NCI-H2196 (cell line): Measurements from ENCODE around the gene NHSL1.

Experiments
- DNase-seq: peaks from one replicate; lab custom pipeline; 2025; ENCODE audit not compliant: unreplicated experiment; lab: John Stamatoyannopoulos, UW

NHSL1 gene, protein sequence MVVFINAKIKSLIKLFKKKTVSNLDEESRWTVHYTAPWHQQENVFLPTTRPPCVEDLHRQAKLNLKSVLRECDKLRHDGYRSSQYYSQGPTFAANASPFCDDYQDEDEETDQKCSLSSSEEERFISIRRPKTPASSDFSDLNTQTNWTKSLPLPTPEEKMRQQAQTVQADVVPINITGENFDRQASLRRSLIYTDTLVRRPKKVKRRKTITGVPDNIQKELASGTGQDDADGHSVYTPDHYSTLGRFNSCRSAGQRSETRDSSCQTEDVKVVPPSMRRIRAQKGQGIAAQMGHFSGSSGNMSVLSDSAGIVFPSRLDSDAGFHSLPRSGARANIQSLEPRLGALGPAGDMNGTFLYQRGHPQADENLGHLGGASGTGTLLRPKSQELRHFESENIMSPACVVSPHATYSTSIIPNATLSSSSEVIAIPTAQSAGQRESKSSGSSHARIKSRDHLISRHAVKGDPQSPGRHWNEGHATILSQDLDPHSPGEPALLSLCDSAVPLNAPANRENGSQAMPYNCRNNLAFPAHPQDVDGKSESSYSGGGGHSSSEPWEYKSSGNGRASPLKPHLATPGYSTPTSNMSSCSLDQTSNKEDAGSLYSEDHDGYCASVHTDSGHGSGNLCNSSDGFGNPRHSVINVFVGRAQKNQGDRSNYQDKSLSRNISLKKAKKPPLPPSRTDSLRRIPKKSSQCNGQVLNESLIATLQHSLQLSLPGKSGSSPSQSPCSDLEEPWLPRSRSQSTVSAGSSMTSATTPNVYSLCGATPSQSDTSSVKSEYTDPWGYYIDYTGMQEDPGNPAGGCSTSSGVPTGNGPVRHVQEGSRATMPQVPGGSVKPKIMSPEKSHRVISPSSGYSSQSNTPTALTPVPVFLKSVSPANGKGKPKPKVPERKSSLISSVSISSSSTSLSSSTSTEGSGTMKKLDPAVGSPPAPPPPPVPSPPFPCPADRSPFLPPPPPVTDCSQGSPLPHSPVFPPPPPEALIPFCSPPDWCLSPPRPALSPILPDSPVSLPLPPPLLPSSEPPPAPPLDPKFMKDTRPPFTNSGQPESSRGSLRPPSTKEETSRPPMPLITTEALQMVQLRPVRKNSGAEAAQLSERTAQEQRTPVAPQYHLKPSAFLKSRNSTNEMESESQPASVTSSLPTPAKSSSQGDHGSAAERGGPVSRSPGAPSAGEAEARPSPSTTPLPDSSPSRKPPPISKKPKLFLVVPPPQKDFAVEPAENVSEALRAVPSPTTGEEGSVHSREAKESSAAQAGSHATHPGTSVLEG (N-terminal part only)

DNA sequence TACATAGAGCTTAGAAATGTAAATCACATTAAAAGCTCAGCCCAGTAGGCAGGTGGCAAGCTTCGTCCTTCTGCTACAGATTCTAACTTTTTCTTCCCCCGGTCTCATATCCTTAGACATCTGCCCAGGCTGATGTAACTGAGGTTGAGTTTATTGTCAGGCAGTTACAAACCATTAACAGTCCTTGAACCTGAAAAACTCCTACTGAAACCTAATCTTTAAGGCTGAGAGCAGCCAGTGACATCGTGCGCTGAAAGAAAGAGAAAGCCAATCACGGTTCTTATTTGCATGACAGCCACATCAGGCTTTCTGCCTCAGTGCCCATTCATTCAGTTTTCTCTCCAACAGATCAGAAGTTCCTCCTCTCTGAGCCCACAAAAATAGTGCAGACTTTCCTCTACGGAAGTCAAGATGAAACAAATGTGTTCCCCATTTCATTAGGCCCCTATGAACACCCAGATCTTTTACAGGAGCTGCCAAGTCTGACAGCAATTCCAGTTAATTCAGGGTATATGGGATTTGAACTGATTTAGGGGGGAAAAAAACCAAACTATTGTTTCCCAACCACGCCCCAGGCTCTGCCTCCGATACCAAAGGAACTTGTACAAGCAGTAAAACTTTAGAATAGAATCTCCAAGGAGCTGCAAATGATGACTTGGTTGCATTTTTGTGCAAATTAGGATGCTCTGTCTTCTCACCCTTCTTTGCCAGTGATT lies at the start of gene NHSL1:
Gene NHSL1 (minus strand): TSS at position 192 of the 716 bp plus-strand sequence. CDS start 204 bp downstream, outside the sequence.
- no peak for DNase-seq

DNA sequence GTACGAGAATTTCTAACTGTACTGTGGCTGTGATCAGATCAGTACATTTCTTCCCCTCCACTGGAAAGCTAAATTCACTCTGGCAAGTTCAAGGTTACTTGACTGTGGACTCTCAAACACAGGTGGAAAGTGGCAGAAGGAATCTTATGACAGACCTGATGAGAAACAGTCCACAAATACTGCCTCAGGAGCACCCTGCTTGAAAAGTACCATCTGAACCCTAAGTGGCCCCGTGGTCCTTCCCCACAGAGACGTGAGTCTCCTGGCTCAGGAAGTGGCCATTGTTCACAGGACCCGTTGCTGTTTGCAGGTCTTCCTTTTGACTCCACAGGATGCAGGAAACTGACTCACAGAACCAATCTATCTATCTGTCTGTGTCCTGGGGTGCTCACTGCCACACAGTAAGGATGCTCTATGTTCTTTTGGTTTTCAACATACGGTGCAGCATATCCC lies 47.5 kb upstream of the NHSL1 start:
- no peak for DNase-seq

DNA sequence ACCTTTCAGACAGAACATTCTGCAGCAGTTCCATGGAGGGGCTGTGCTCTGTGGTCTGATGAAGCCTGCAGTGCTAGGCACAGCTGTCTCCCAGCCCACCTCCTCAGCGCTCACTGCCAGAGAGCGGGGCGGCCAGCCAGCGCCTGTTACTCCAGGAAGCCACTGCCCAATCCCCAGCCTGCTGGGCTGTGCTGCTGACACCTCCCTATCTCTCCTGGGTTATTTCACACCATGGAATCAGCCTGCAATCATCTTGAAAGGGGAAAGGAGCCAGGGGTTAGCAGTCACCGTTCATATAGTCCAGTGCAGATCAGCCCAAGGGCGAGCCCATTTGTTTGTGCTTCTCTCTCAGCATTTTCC lies 46.3 kb upstream of the NHSL1 start:
- no peak for DNase-seq

DNA sequence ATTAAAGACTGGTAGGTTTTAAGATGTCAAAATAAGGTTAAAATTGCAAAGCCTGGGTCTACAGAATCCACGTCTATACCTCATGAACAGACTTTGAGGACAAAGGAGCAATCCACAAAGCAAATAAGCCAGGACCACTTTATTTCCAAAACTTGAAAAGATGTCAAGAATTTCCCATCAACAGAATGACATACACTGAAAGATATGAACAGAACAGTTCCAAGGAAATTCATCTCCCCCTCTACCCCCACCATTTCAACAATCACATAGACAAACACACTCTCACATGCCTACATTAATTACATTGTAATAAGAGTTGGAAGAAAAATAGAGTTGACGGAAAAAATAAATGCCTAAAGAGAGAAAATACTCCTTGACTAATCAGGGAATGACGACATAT lies 45.2 kb upstream of the NHSL1 start:
- DNase-seq = no peak

DNA sequence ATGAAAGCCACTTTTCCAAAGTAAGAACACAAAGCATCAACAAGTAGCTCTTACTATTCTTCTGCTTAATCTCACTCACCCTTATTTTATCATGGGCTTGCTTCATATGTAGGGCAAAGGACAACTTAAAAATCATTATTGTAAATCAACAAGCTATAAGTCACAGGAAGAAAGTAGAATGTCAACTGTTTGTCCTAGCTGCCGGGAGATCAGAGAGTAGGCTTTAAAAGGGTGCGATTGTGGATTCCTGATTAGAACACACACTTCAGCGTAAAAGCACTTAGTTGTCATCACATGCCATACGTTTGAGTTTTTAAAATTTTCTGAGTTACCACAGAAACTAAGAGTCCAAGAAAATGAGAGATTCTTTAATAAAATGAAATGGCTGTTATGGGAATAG lies 44.4 kb upstream of the NHSL1 start:
- DNase-seq = no peak

DNA sequence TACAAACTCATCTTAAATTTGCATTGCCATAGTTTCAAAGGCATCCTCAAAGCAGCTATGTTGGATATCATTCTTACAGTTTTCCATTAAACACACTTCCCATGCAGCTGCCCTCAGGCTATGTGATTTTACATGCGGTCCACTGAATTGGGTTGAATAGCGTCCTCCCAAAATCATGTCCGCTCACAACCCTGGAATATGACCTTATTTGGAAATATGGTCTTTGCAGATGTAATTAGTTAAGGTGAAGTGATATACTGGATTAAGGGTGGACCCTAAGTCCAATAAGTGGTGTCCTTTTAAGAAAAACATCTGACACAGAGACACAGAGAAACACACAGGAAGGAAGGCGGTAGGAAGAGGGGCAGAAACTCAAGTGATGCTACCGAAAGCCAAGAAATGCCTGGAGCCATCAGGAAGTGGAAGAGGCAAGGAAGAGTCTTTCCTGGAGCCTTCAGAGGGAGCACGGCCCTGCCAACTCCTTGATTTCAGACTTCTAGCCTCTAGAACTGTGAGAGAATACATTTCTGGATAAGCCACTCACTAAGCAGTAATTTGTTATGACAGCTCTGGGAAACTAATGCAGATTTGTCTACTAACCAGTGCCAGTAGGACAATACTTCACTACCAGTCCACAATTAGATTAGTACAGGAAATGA lies 42.7 kb upstream of the NHSL1 start:
- no peak for DNase-seq

DNA sequence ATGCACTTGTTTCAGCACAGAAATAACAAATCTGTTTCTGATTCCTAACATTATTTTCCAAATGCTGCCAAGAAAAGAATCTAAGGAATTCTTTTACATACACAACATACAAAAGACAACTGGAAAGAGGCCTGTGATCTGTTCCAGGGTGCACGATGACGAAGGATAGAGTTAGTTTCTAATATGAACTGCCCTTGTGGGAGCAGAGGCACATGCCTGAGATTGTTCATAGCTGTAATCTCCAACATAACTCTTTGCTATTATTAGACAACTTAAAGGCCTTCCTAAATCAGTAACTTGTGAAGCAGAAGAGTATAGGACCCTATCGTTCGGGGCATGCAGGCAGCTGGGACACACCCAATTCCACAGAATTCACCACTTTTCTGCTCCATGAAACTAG lies 41.2 kb upstream of the NHSL1 start:
- DNase-seq = no peak

DNA sequence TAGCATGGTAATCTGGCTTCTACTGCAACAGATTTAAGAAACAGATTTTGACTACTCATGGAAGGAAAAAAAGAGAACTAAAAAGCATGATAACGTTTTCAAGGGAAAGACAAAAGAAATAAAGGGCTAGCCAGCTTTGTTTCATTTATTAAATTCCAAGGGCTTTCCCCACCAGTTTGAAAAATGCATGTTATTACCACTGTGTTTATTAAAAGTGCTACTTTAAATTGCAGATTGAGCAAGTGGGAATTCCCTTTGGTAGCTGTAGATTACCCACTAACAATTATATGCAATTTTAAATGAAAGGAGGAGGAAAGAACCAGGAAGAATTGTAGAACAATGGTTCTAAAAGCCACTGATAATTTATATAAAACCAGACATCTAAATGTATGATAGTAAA lies 40.6 kb upstream of the NHSL1 start:
- no peak for DNase-seq

DNA sequence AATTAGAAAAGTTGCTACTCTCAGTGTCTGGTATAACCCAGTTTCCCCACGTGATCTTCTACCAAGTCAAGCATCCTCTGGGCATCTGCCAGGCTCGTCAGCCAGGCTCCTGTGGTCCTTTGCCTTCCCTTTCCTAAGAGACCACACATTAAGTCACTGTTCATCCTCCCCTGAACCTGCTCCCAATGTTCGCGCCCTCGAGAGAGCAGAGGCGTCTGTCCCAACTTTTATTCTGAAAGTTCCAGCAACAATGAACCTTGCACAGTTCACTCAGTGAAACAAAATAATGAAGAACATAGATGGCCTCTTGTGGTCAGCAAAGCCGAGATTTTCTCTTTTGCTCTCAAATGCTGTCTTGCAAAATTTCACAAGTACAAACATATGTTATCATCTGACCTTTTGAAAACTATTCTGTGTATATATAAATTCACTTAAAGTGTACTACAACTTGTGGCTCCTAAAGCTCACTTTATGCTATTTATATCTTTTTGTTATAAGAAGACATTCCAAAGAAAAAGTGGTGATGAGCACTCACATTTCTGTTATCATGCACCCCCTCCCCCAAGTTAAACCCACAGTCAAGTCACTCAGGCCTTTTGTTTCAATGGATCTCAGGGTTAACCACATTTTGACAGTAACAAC lies 39.2 kb upstream of the NHSL1 start:
- no peak for DNase-seq

DNA sequence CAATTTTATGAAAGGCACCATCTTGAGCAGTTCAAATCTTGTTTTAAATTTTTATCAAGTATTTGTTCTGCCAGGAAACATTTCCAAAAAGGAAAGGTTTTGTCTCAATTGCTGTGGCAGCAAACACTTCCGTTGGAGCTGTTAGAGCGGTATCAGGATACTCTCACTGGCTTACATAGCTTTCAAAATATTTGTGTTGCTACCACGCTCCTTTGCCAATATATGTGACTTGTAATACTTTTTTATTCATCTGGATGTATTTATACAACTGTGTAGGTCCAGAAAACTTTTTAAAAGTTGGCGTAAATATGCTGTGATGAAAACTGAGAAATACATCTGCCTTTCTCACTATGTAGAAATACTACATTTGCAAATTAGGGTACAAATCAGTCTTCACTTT lies 37.8 kb upstream of the NHSL1 start:
- no peak for DNase-seq

DNA sequence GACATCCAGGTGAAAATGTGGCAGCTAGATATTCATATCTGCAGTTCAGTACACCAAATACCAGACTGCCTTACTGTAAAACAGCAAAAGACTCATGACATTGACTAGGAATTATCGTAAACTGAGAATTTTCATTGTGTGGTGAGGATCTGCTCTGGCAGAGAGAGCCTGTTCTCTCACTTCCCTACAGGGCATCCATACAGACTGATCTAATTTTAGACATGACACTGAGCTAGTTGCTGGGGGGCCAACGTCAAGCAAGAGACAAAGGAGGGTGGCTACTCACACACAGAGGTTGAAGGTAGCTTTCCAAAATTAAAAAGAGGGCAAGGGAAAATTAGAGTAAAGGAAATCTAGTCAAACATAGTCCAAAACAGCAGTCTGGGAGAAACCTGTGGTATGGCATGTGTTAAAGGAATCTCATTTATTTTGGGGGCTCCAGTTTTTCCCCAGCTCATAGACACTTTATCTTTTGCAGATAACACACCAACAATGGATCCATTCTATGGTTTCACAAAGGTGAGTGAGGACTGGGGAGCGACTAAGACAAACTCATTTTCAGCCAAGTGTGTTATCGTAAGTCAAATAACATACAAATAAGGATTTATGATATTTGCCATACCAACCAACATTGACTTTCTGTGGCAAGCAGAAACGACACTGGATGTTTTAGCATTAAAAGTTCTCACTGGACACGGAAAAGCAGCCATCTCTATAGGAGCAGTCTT lies 36.6 kb upstream of the NHSL1 start:
- no peak for DNase-seq

DNA sequence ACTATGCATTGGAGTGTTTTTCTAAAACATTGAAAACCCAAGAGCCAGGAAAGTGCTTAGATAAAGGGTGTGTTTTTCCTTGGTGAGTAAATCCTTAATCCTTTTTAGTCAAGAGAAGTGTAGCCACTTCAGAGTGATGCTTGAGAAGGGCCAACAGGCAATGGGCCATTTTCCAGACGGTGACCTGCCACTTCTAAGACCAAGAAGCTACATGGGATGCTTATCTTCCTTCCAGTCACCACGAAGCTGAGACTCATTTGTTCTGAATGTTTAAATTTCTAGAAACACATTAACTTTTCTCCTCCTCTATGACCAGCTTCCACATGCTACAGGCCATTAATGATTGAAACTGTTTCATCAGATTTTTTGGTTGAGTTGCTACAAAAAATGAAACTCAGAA lies 34.4 kb upstream of the NHSL1 start:
- no peak for DNase-seq

DNA sequence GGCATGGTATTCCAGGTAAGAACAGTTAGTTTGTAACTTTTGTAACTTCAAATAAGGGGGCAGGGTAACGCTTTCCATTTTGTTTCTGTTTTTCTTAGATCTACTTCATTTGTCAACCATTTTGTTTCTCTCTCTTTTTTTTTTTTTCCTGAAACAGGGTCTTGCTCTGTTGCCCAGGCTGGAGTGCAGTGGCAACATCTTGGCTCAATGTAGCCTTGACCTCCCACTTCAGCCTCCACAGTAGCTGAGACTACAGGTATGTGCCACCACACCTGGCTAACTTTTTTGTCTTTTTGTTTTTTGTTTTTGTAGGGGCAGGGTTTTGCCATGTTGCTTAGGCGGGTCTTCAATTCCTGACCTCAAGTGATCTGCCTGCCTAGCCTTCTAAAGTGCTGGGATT lies 32.1 kb upstream of the NHSL1 start:
- no peak for DNase-seq

DNA sequence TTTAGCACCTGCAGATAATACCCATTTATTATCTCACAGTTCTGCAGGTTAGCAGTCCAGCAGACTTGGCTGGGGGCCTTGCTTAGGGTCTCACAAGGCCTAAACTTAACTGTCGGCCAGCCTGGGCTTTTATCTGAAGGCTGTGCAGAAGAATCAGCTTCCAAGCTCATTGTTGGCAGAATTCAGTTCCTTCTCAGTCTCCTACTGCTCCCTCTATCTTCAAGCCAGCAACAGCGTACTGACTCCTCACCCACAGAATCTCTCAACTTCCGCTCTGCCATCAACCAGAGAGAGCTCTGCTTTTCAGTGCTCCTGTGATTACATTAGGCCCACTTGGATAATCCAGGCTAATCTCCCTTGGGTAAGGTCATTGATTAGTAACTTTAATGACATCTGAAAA lies 30.2 kb upstream of the NHSL1 start:
- no peak for DNase-seq

DNA sequence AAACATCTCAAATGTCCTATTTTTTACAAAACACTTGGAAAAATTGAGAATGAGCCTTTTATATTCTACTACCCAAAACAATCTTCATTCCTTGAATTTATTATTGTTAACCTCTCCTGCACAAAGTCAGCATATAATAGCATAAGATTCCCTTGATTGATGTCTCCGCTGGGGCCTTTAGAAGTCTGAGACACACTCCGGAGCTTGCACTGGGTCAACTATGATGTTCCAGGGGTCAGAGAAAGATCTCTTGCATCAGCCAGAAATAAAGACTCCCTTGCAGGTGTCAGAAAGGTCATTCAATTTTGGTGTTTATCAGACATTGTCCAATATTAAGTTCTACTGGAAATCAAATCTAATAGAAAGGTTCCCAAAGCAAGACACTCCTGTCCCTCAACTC lies 29.7 kb upstream of the NHSL1 start:
- DNase-seq = no peak

DNA sequence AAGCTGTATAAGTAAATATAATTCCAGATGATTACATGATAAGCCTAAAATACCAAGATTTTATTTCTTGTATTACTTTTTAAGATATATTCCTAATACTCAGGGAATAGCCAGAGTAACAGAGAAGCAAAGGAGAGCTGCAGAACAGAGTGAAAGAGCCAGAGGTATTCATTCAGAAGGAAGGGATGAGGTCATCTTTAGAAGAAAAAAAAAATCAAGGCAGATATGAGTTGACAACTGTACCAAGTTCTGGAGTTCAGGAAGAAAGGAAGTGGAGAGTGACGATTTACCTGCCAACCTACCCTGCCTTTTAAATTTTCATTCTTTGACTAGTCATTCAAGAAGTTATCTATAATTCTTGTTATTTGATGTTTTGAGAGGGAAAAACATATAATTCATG lies 28.8 kb upstream of the NHSL1 start:
- DNase-seq = no peak

DNA sequence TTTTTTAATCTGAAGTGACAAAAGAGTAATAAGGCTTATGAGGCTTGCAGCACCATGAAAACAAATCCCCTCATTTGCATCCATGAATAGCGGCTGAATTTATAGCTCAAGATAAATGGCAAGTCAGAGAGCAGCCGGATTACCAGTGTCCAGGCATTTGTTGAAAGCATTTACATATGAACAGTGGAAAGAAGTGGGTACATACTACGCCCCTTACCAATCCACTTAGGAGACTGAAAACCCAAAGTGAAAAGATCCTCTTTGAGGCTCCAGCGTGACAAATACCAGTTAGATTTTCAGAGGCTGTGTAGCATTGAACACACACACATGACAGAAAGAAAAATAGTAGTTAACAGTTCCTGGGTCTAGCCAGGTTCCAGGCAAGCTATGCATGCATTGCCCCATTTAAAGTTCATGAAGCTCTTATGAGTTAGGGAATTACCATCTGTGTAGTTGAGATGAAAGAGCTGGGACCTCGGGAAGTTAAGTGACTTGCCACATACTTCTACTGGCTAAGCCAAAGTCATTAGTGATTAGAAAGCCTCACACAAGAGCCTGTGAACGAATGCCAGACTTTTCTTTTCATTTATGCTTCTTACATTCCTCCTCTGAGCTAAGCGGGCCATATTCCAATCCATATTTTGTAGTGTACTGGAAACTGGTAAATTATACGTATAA lies 28.3 kb upstream of the NHSL1 start:
- no peak for DNase-seq

DNA sequence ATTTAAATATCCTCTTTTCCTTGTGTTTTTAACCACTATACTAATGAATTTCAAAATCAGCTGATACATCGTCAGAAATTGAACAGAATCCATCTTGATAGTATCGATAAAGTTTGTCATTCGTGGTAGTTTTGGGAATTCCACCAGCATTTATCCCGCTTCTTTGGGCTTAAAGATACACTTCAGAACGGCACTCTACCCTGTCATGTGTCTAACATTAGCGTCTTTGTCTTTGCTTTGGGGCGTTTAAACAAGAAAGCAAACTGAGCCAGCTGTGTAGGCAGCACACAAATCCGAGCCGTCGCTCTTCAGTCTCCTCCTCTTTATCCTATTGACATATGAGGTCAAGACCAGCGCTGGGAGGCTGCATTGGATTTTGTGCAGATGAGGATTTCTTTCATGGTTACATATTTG lies 27.5 kb upstream of the NHSL1 start:
- no peak for DNase-seq

DNA sequence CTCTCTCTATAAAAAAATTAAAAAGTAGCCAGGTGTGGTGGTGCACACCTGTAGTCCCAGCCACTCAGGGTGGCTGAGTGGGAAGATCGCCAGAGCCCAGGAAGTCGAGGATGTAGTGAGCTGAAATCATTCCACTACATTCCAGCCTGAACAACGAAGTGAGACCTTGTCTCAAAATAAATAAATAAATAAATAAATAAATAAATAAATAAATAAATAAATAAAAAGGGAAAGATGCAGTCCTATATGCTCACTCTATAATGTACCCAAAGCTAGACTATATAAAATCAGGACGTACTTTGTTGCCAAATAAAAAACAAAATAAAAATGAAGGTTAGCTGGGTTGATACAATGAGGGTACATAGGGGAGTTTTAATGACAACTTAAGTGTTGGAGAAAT lies 26.1 kb upstream of the NHSL1 start:
- no peak for DNase-seq
